Body of pancreas (tissue), 4 donors: ENCODE measurements around the gene TUBA3D.

ENCODE experiments used
- POLR2A ChIP-seq, 3 donors: fragments of 450-650 bp; IDR thresholded peaks; one replicate each; pipeline ENCODE4 v1.6.1; 2016; ENCODE audit warnings: antibody characterized with exemption in 3 of 3, mild to moderate bottlenecking in 2 of 3
- TF ChIP-seq, protein P1 (sequence below), 7 experiments: fragments of 450-650 bp in 4 of 7; fragments of 200-600 bp in 3 of 7; sonication (generic) in 3 of 7; IDR thresholded peaks; one replicate each; pipeline ENCODE4 v1.5.1; 2016 to 2019; ENCODE audit warnings: antibody characterized with exemption in 7 of 7

- TF ChIP-seq, protein P1, sequence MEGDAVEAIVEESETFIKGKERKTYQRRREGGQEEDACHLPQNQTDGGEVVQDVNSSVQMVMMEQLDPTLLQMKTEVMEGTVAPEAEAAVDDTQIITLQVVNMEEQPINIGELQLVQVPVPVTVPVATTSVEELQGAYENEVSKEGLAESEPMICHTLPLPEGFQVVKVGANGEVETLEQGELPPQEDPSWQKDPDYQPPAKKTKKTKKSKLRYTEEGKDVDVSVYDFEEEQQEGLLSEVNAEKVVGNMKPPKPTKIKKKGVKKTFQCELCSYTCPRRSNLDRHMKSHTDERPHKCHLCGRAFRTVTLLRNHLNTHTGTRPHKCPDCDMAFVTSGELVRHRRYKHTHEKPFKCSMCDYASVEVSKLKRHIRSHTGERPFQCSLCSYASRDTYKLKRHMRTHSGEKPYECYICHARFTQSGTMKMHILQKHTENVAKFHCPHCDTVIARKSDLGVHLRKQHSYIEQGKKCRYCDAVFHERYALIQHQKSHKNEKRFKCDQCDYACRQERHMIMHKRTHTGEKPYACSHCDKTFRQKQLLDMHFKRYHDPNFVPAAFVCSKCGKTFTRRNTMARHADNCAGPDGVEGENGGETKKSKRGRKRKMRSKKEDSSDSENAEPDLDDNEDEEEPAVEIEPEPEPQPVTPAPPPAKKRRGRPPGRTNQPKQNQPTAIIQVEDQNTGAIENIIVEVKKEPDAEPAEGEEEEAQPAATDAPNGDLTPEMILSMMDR (IDR thresholded peaks at IDR 0.05) = no peak
- TF ChIP-seq POLR2A (IDR thresholded peaks at IDR 0.05) = no peak
These were observed 12.6 kb downstream of the TUBA3D start for GRCh38 chr2:131488306-131489205.
